Osteoblast (primary cell): Measurements from ENCODE around the gene SLC9A9. TPM values are rescaled to one million over a fixed set of nuclear protein-coding genes. Genes with fewer than 3 reads are reported as not detected.

ENCODE experiments used
- DNase-seq: peaks from one replicate; pipeline ENCODE4 v3.0.0; 2011; ENCODE audit warnings: low spot score, mixed read lengths; ENCODE audit not compliant: insufficient read length; ENCODE audit errors: missing footprints
- H2AFZ ChIP-seq: 2 replicates; pipeline ENCODE4 v1.6.0; 2011; ENCODE audit warnings: mild to moderate bottlenecking, low read length
- H3K27ac ChIP-seq: 2 replicates; pipeline ENCODE4 v1.5.1; 2011; ENCODE audit warnings: mild to moderate bottlenecking, low read depth, low read length, moderate library complexity
- H3K27me3 ChIP-seq: 2 replicates; pipeline ENCODE4 v1.6.0; 2012; ENCODE audit warnings: mild to moderate bottlenecking, control low read depth, inconsistent platforms, low read length, moderate library complexity; ENCODE audit not compliant: insufficient read depth
- H3K36me3 ChIP-seq: 2 replicates; pipeline ENCODE4 v1.5.1; 2011; ENCODE audit warnings: mild to moderate bottlenecking, low read length, control low read depth, moderate library complexity; ENCODE audit not compliant: insufficient read depth
- H3K4me1 ChIP-seq: 2 replicates; pipeline ENCODE4 v1.5.1; 2011; ENCODE audit warnings: mild to moderate bottlenecking, low read length, control low read depth, moderate library complexity; ENCODE audit not compliant: insufficient read depth
- H3K4me2 ChIP-seq: 2 replicates; pipeline ENCODE4 v1.6.0; 2011; ENCODE audit warnings: mild to moderate bottlenecking, low read length; ENCODE audit not compliant: insufficient read depth
- H3K4me3 ChIP-seq: fragments of 200-600 bp; sonication (generic); 3 replicates; pipeline ENCODE4 v1.5.1; 2012; ENCODE audit warnings: mild to moderate bottlenecking, low read length, inconsistent platforms; ENCODE audit not compliant: insufficient read depth
- H3K79me2 ChIP-seq: 2 replicates; pipeline ENCODE4 v1.6.0; 2012; ENCODE audit warnings: mild to moderate bottlenecking, low read length, control low read depth, inconsistent platforms; ENCODE audit not compliant: insufficient read depth
- H3K9me3 ChIP-seq: 2 replicates; pipeline ENCODE4 v1.5.1; 2011; ENCODE audit warnings: low read depth, low read length, control low read depth
- H4K20me1 ChIP-seq: 2 replicates; pipeline ENCODE4 v1.6.0; 2012; ENCODE audit warnings: mild to moderate bottlenecking, low read length, control low read depth; ENCODE audit not compliant: insufficient read depth
- total RNA-seq: library from RNA; depleted of rRNA; stranded (reverse); fragments of >200 nt; gene quantifications from 2 replicates; pipeline ENCODE4 v1.2.3, GENCODE V29; 2012
- TF ChIP-seq, protein P1 (sequence below): IDR thresholded peaks from 2 replicates; pipeline ENCODE4 v1.5.1; 2011; ENCODE audit warnings: mild to moderate bottlenecking, low read depth, low read length, moderate library complexity; ENCODE audit errors: extremely low read depth

The SLC9A9 gene
- total RNA-seq, 1 donor: 6.5 TPM

DNA sequence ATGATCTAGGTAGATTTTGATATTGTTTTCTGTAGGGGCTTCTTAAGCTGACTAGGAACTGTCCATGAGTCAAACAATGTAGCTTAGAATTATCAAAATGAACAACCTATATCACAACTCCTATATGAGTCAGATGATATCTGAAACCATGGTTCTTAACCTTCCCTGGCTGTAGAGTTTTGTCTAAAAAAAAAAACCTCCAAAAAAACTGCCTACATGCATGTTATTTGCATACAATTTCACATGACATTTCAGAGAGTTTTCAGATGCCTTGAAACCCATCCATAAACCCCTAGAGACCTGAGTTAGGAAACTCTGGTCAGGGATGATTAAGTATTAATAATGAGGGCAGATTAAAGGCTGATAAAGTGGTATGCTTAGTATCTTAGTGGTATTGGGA lies 571.7 kb downstream of the SLC9A9 start:
- DNase-seq: no peak
- TF ChIP-seq, protein P1, sequence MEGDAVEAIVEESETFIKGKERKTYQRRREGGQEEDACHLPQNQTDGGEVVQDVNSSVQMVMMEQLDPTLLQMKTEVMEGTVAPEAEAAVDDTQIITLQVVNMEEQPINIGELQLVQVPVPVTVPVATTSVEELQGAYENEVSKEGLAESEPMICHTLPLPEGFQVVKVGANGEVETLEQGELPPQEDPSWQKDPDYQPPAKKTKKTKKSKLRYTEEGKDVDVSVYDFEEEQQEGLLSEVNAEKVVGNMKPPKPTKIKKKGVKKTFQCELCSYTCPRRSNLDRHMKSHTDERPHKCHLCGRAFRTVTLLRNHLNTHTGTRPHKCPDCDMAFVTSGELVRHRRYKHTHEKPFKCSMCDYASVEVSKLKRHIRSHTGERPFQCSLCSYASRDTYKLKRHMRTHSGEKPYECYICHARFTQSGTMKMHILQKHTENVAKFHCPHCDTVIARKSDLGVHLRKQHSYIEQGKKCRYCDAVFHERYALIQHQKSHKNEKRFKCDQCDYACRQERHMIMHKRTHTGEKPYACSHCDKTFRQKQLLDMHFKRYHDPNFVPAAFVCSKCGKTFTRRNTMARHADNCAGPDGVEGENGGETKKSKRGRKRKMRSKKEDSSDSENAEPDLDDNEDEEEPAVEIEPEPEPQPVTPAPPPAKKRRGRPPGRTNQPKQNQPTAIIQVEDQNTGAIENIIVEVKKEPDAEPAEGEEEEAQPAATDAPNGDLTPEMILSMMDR: no peak
- Histone ChIP-seq H3K9me3 (no peaks in the 10 kb centered on the region), H3K36me3 (no peaks in the 10 kb centered on the region), H2AFZ (no peak overlapping the region), H4K20me1 (no peaks in the 10 kb centered on the region), H3K27me3 (peaks cover 5% of the 10 kb centered on the region), H3K79me2 (no peaks in the 10 kb centered on the region), H3K4me1 (no peaks in the 10 kb centered on the region), H3K27ac (no peak overlapping the region), H3K4me2 (no peak overlapping the region), H3K4me3 (no peak overlapping the region)

DNA sequence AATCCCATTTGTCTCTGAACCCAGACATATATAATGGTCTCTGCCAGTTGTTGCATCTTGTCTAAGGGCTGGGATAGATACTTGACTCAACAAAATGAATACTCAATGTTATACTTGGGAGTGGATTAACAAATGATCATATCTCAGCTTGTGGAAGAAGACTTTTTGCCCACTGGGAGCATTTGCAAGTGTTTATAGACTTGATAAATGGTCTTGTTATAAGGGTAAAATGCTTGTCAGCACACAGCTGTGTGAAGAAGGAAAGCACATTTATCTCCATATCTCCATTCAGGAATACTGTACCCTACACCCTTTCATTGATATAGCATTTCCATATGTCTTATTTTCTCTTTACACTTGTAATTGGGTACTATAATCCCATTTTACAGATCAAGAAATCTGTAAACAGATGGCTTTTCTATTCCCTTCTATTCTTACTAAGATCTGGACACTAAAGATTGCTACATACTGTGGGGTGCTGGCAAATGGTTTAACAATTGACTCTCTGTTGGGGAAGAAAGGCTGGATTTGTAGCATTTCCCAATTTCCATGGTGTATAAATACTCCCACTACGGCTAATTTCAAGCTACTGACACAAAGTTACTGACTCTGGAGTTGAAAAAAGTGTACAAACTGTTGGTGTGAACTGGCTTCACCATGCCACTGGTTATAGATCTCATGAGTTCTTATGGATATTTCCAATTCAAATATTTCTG lies 574.1 kb downstream of the SLC9A9 start:
- Histone ChIP-seq H3K27ac (no peak overlapping the region), H3K4me3 (no peak overlapping the region), H3K9me3 (no peaks in the 10 kb centered on the region), H4K20me1 (no peaks in the 10 kb centered on the region), H3K4me1 (no peaks in the 10 kb centered on the region), H3K79me2 (no peaks in the 10 kb centered on the region), H3K27me3 (peaks cover 5% of the 10 kb centered on the region), H3K4me2 (no peak overlapping the region), H3K36me3 (no peaks in the 10 kb centered on the region), H2AFZ (no peak overlapping the region)
- TF ChIP-seq, protein P1: no peak
- no peak for DNase-seq

DNA sequence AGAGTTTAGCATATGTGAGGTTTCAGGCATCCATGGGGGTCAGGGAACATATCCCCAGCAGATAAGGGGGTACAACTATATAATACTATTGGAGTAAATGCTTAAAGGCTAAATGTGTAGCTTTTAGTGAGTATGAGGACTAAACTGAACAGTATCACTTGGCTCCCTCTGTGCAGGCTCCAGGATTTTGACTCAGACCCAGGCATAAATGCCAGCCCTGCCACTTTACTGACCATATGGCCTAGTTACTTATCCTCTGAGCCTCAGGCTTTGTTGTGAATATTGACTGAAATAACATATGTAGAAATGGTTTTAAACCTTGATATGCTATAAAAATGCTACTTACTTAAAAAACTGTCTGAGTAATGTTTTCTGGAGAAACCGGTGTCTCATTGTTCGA lies 577.1 kb downstream of the SLC9A9 start:
- Histone ChIP-seq H2AFZ (no peak overlapping the region), H3K4me3 (no peak overlapping the region), H3K79me2 (no peaks in the 10 kb centered on the region), H3K36me3 (no peaks in the 10 kb centered on the region), H4K20me1 (no peaks in the 10 kb centered on the region), H3K9me3 (no peaks in the 10 kb centered on the region), H3K27me3 (peaks cover 3% of the 10 kb centered on the region), H3K4me1 (no peaks in the 10 kb centered on the region), H3K4me2 (no peak overlapping the region), H3K27ac (no peak overlapping the region)
- TF ChIP-seq, protein P1: no peak
- DNase-seq: no peak

DNA sequence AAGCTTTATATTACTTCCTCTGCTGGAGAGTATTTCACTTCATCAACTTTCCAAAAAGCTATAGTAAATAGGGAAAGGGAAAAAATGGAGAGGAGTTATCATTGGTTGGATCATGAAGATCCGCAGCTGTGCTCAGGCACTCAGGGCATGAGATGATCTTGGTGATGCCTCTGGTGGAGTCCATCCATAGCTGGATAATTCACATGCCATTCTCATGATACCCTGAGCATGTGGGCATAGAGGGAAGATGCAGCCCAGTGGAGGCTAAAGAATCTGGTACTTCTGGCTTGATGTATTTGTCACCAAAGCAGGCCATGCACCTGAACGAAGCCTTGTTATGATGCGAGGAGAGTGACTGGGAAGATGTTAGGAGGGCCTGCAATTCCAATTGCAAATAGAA lies 578.5 kb downstream of the SLC9A9 start:
- H3K4me1 ChIP-seq: no peaks in the 10 kb centered on the region

More for the DNA sequence above, 578.5 kb downstream of the SLC9A9 start:
- no peak for DNase-seq
- Histone ChIP-seq H3K4me2 (no peak overlapping the region), H3K27me3 (no peaks in the 10 kb centered on the region), H3K36me3 (no peaks in the 10 kb centered on the region), H2AFZ (no peak overlapping the region), H3K27ac (no peak overlapping the region), H4K20me1 (no peaks in the 10 kb centered on the region), H3K9me3 (no peaks in the 10 kb centered on the region), H3K4me3 (no peak overlapping the region), H3K79me2 (no peaks in the 10 kb centered on the region)
- TF ChIP-seq, protein P1: no peak
